K562 (cell line): Measurements from ENCODE around the gene PCDHB8.

Source experiments
- SRSF1 ChIP-seq: fragments of 200-400 bp; formaldehyde crosslinking; IDR thresholded peaks from 2 replicates; pipeline ENCODE4 v1.6.1; 2017; ENCODE audit warnings: mild to moderate bottlenecking, low read depth, low read length, moderate library complexity
- ZNF316 ChIP-seq: fragments of 450-650 bp; IDR thresholded peaks from 2 replicates; pipeline ENCODE4 v1.6.1; 2016

- TF ChIP-seq ZNF316, result no peak
- no peak for TF ChIP-seq SRSF1
Observed at GRCh38 chr5:141182248-141182647, 4.7 kb downstream of the PCDHB8 start, which contains the start of gene PCDHB16.
